ENCODE data around the gene RPH3AL.

The RPH3AL gene

DNA sequence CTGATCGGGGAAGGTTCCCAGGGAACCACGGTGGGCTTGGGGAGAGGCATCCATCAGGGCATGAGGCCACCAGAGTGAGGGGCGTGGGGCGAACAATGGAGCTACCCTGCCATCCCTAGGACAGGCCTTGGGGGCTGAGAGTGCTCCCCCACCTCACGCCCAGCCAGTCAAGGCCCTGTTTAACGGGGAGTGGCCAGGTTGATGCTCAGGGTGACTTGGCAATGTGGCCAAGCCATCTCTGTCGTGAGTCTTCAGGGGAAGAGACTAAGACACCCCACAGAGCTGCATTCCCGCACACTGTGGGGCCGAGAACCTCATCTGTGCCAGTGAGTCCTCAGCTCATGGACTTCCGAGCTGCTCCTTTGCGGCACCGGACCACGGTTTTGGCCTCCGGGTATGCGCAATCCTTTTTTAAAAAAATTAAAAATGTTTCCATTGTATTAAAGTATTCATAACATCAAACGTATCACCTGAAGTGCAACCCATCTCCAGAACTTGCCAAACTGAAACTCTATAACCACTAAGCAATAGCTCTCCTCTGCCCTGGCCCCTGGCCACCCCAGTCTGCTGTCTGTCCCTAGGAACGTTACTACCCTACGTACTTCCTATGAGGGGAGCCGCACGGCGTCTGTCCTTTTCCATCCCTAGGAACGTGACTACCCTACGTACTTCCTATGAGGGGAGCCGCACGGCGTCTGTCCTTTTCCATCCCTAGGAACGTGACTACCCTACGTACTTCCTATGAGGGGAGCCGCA lies 99.3 kb downstream of the RPH3AL start:
- H3K4me3 ChIP-seq (ENCODE audit: low read depth, low read length): no peak overlapping the region
- TF ChIP-seq, protein P1, sequence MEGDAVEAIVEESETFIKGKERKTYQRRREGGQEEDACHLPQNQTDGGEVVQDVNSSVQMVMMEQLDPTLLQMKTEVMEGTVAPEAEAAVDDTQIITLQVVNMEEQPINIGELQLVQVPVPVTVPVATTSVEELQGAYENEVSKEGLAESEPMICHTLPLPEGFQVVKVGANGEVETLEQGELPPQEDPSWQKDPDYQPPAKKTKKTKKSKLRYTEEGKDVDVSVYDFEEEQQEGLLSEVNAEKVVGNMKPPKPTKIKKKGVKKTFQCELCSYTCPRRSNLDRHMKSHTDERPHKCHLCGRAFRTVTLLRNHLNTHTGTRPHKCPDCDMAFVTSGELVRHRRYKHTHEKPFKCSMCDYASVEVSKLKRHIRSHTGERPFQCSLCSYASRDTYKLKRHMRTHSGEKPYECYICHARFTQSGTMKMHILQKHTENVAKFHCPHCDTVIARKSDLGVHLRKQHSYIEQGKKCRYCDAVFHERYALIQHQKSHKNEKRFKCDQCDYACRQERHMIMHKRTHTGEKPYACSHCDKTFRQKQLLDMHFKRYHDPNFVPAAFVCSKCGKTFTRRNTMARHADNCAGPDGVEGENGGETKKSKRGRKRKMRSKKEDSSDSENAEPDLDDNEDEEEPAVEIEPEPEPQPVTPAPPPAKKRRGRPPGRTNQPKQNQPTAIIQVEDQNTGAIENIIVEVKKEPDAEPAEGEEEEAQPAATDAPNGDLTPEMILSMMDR (IDR thresholded peaks at IDR 0.05; ENCODE audit: borderline replicate concordance, insufficient read depth, low read depth, low read length): no peak

DNA sequence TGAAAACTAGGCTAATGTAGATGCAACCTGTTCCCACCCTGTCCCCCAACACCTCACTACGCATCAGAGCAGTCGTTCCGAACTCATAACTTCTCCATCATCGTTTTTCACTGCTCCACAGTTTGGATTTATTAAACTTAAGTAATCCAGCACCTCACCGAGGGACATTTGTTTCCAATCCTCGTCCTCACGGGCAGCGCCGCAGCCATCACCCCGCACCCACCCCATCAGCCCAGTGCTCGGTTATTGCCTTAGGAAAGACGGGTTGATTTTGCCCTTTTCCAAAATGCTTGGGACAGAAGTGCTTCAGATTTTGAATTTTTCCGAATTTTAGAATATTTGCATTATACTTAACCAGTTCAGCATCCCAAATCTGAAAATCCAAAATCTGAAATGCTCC lies 100.2 kb downstream of the RPH3AL start:
- no peak overlapping the region for H3K4me3 ChIP-seq (ENCODE audit: low read depth, low read length)
- TF ChIP-seq, protein P1 (IDR thresholded peaks at IDR 0.05; ENCODE audit: borderline replicate concordance, insufficient read depth, low read depth, low read length): no peak

DNA sequence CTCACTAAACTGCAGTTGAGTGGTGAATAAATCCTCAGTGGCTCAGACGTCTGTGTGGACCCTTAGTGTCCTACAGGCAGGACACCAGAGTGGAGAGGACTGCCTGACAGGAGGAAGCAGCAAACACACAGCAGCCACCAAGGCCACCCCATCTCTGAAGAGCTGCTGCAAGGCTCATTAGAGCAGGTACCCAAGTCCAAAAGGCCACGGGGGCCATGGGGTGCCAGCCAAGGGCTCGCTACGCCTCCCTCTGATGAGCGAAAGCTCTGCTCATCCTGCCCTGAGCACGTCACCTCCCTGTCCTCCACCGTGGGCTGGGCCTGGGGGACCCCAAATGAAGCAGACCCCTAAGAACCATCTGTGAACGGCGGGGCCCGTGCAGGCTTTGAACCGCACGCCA lies 101.1 kb downstream of the RPH3AL start:
- H3K4me3 ChIP-seq (ENCODE audit: low read depth, low read length): no peak overlapping the region
- TF ChIP-seq, protein P1 (IDR thresholded peaks at IDR 0.05; ENCODE audit: borderline replicate concordance, insufficient read depth, low read depth, low read length): no peak

DNA sequence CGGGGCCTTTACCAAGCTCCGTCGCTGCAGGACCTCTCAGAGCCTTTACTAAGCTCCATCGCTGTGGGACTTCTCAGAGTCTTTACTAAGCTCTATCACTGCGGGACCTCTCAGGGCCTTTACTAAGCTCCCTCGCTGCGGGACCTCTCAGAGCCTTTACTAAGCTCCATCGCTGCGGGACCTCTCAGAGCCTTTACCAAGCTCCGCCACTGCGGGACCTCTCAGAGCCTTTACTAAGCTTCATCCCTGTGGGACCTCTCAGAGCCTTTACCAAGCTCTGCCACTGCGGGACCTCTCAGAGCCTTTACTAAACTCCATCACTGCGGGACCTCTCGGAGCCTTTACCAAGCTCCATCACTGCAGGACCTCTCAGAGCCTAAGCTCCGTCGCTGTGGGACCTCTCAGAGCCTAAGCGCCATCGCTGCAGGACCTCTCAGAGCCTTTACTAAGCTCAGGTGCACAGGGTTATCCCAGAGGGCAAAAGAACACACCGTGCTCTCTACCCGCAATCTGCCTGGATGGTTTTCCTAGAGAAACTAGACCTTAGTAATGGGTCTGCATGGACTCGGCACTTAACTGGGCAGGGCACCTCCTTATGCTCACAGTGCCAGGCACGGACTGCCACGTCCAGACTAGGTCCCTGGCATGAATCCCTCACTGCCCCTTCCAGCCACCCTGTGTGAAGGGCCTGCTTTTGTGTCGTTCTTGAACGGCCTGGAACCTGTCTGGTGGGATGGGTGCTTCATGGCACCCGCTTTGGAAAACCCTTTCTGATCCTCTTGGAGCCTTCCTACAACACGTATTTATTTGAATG lies 101.9 kb downstream of the RPH3AL start:
- H3K4me3 ChIP-seq (ENCODE audit: low read depth, low read length): no peak overlapping the region
- TF ChIP-seq, protein P1 (IDR thresholded peaks at IDR 0.05; ENCODE audit: borderline replicate concordance, insufficient read depth, low read depth, low read length): no peak

DNA sequence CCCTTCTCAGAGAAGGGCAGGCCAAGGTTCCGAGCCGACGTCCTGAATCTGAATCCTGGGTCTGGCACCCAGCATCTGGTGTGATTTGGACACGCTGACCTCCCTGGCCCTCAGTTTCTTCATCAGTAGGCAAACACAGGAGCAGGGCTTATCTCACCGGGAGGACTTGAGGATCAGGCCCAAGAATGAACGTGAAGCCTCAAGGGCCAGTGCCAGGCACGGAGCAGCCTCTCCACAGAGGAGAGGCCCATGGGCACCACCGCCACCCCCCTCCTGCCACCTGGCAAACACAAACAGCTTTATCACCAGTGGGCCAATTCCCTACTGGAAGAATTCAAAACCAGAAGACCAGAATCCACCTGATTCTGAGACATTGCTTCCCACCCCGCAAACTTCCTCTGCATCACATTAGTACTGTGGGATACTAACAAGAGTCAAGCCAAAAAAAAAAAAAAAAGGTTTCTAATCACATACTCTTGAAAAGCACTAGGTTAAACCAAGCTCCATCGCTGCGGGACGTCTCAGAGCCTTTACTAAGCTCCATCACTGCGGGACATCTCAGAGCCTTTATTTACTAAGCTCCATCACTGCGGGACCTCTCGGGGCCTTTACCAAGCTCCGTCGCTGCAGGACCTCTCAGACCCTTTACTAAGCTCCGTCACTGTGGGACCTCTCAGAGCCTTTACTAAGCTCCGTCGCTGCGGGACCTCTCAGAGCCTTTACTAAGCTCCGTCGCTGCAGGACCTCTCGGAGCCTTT lies 103.2 kb downstream of the RPH3AL start:
- H3K4me3 ChIP-seq (ENCODE audit: low read depth, low read length): no peak overlapping the region
- TF ChIP-seq, protein P1 (IDR thresholded peaks at IDR 0.05; ENCODE audit: borderline replicate concordance, insufficient read depth, low read depth, low read length): no peak

DNA sequence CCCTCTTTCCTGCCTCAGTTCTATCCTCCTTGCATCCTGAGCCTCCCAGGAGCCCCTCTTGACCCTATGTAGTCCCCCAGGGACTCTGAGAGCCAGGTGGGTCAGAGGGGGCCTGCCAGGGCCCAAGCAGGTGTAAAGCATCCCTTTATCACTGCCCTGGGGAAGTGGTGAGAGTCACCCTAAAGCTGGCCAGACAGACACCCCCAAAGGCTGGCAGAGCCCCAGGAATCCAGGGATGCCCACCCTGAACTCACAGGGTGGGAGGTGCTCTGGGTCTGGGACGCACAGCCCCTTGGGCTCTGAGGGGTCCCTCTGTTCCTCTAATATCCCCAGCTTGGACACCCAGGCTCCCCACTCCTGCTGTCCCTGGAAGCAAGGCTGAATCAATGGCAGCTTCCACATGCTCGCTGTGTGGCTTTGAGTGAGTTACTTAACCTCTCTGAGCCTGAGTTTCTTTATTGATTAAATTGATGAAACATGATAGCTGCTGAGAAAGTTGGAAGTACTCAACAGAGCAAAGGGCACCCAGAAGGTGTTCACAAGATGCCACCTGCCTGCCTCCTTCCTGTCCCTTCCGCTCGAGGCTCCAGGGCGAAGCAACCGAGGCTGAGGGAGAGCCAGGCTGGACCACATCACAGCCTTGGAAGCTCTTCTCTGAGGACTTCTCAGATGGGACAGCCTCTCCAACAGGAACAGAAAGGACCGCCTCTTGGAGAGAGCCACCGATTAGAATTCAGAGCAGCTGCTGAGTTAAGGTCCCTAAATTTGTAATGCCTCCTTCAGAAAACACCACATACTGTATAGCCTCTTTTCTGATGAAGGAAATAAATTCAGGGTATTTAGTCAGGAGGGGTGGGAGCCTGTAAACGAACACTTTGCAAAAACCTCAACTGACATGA lies 104.0 kb downstream of the RPH3AL start:
- no peak overlapping the region for H3K4me3 ChIP-seq (ENCODE audit: low read depth, low read length)
- TF ChIP-seq, protein P1 (IDR thresholded peaks at IDR 0.05; ENCODE audit: borderline replicate concordance, insufficient read depth, low read depth, low read length): no peak
